ENCODE data around the gene C7orf33. TPM values are rescaled to one million over a fixed set of nuclear protein-coding genes. Genes with fewer than 3 reads are reported as not detected.

The C7orf33 gene
- total RNA-seq, 1 donor from 2014 or later: not detected

- Mint-ChIP-seq H3K9me3 (peaks cover 7% of the 10 kb centered on the region), H3K4me3 (no peak overlapping the region), H3K4me1 (no peaks in the 10 kb centered on the region), H3K27ac (no peak overlapping the region), H3K27me3 (peaks cover 13% of the 10 kb centered on the region), H3K36me3 (ENCODE audit: low read depth) (no peaks in the 10 kb centered on the region)
- ChIA-PET CTCF (interaction anchor here (0.6 kb wide), 1 partner anchor 1883 kb away, joined by 3 read pairs; no protein-coding TSS in a partner anchor), POLR2A (interaction anchor here (0.5 kb wide), 1 partner anchor 125 kb away, joined by 3 read pairs; no protein-coding TSS in a partner anchor)
- DNase-seq (no peak), ATAC-seq (ENCODE audit: low read depth) (no peak)
- TF ChIP-seq CTCF (IDR thresholded peaks at IDR 0.05): no peak
- intact Hi-C loops (cut with micrococcal nuclease): no loop called here
Observed at GRCh38 chr7:148620749-148621359, 30.3 kb downstream of the C7orf33 start.

- no peak for TF ChIP-seq CTCF (IDR thresholded peaks at IDR 0.05)
- H3K4me3 Mint-ChIP-seq: no peak overlapping the region
- no peak for ATAC-seq (ENCODE audit: low read depth)
- H3K27ac Mint-ChIP-seq: no peak overlapping the region
- ChIA-PET CTCF (no interaction called here), POLR2A (interaction anchor here (0.5 kb wide), 1 partner anchor 124 kb away, joined by 3 read pairs; no protein-coding TSS in a partner anchor)
- H3K27me3 Mint-ChIP-seq: peaks cover 13% of the 10 kb centered on the region
- H3K9me3 Mint-ChIP-seq: peaks cover 7% of the 10 kb centered on the region
- H3K4me1 Mint-ChIP-seq: no peaks in the 10 kb centered on the region
- no peak for DNase-seq
- intact Hi-C loops (cut with micrococcal nuclease): no loop called here
- no peaks in the 10 kb centered on the region for H3K36me3 Mint-ChIP-seq (ENCODE audit: low read depth)
Observed at GRCh38 chr7:148621563-148621962, 31.0 kb downstream of the C7orf33 start.

GRCh38 chr7:148622887-148623585 lies 32.5 kb downstream of the C7orf33 start:
- H3K27me3 Mint-ChIP-seq: peaks cover 11% of the 10 kb centered on the region
- intact Hi-C loops (cut with micrococcal nuclease): no loop called here
- peaks cover 5% of the 10 kb centered on the region for H3K9me3 Mint-ChIP-seq
- ChIA-PET CTCF (interaction anchor here (1.0 kb wide), 1 partner anchor 48 kb away, joined by 3 read pairs; no protein-coding TSS in a partner anchor), POLR2A (interaction anchor here (0.7 kb wide), 1 partner anchor 1752 kb away, joined by 4 read pairs; no protein-coding TSS in a partner anchor)
- DNase-seq (no peak), ATAC-seq (ENCODE audit: low read depth) (no peak)
- no peak overlapping the region for H3K4me3 Mint-ChIP-seq
- TF ChIP-seq CTCF (IDR thresholded peaks at IDR 0.05): no peak
- H3K27ac Mint-ChIP-seq: no peak overlapping the region
- H3K4me1 Mint-ChIP-seq: peaks cover under 1% of the 10 kb centered on the region
- no peaks in the 10 kb centered on the region for H3K36me3 Mint-ChIP-seq (ENCODE audit: low read depth)

- no peak overlapping the region for H3K27ac Mint-ChIP-seq
- H3K27me3 Mint-ChIP-seq: peaks cover 6% of the 10 kb centered on the region
- no peaks in the 10 kb centered on the region for H3K9me3 Mint-ChIP-seq
- ATAC-seq (ENCODE audit: low read depth) (no peak), DNase-seq (no peak)
- no peak overlapping the region for H3K4me3 Mint-ChIP-seq
- no peak for TF ChIP-seq CTCF (IDR thresholded peaks at IDR 0.05)
- ChIA-PET CTCF (interaction anchor here (0.6 kb wide), 1 partner anchor 316 kb away, joined by 3 read pairs; no protein-coding TSS in a partner anchor), POLR2A (interaction anchor here (0.7 kb wide), 1 partner anchor 1752 kb away, joined by 4 read pairs; no protein-coding TSS in a partner anchor)
- H3K4me1 Mint-ChIP-seq: peaks cover 8% of the 10 kb centered on the region
- intact Hi-C loops (cut with micrococcal nuclease): no loop called here
- no peaks in the 10 kb centered on the region for H3K36me3 Mint-ChIP-seq (ENCODE audit: low read depth)
Observed at GRCh38 chr7:148623586-148624282, 33.2 kb downstream of the C7orf33 start.

- Mint-ChIP-seq H3K27ac (no peak overlapping the region), H3K4me1 (peaks cover 13% of the 10 kb centered on the region), H3K27me3 (no peaks in the 10 kb centered on the region), H3K4me3 (no peak overlapping the region), H3K36me3 (ENCODE audit: low read depth) (no peaks in the 10 kb centered on the region), H3K9me3 (no peaks in the 10 kb centered on the region)
- ATAC-seq (ENCODE audit: low read depth): no peak
- TF ChIP-seq CTCF (IDR thresholded peaks at IDR 0.05): no peak
- intact Hi-C loops (cut with micrococcal nuclease): no loop called here
- no peak for DNase-seq
- POLR2A ChIA-PET: no interaction called here
- CTCF ChIA-PET: no interaction called here
Observed at GRCh38 chr7:148624735-148625134, 34.2 kb downstream of the C7orf33 start.
